ENCODE measurements around the gene GNL1.
"Not testable (repeated sequence)": the region's sequence is repeated elsewhere in the genome, so short reads cannot be mapped to it uniquely, and the experiment has no call there.

GNL1 gene

GRCh38 chr6:30533460-30534294 lies 22.6 kb downstream of the GNL1 start:
- no peak for DNase-seq (ENCODE audit: low read depth in 2 of 2)

- DNase-seq (ENCODE audit: low read depth in 2 of 2): no peak
These were observed 26.3 kb downstream of the GNL1 start for GRCh38 chr6:30530014-30530413.

GRCh38 chr6:30529349-30529875 lies 26.9 kb downstream of the GNL1 start:
- DNase-seq (ENCODE audit: low read depth in 2 of 2): not testable (repeated sequence)

GRCh38 chr6:30526444-30526843 lies 29.8 kb downstream of the GNL1 start:
- not testable (repeated sequence) for DNase-seq (ENCODE audit: low read depth in 2 of 2)

GRCh38 chr6:30521952-30522351 lies 34.3 kb downstream of the GNL1 start:
- DNase-seq (ENCODE audit: low read depth in 2 of 2): not testable (repeated sequence)

GRCh38 chr6:30521082-30521481 lies 35.2 kb downstream of the GNL1 start:
- not testable (repeated sequence) for DNase-seq (ENCODE audit: low read depth in 2 of 2)

- no peak for DNase-seq (ENCODE audit: low read depth in 2 of 2)
These were observed 35.8 kb downstream of the GNL1 start for GRCh38 chr6:30520522-30520921.

- DNase-seq (ENCODE audit: low read depth in 2 of 2): not testable (repeated sequence)
These were observed 37.7 kb downstream of the GNL1 start for GRCh38 chr6:30518505-30519145.

GRCh38 chr6:30517767-30518504 lies 38.4 kb downstream of the GNL1 start:
- not testable (repeated sequence) for DNase-seq (ENCODE audit: low read depth in 2 of 2)

GRCh38 chr6:30516754-30517076 lies 39.6 kb downstream of the GNL1 start:
- not testable (repeated sequence) for DNase-seq (ENCODE audit: low read depth in 2 of 2)

- peak; percentile 76 to 79 for DNase-seq (ENCODE audit: low read depth in 2 of 2)
These were observed 40.1 kb downstream of the GNL1 start for GRCh38 chr6:30515944-30516753.

GRCh38 chr6:30515106-30515505 lies 41.2 kb downstream of the GNL1 start:
- no peak for DNase-seq (ENCODE audit: low read depth in 2 of 2)

- no peak for DNase-seq (ENCODE audit: low read depth in 2 of 2)
These were observed 42.8 kb downstream of the GNL1 start for GRCh38 chr6:30513451-30513850.

- DNase-seq (ENCODE audit: low read depth in 2 of 2): no peak
These were observed 45.1 kb downstream of the GNL1 start for GRCh38 chr6:30511169-30511546.

- DNase-seq (ENCODE audit: low read depth in 2 of 2): no peak
These were observed 45.7 kb downstream of the GNL1 start for GRCh38 chr6:30510419-30511168.

- DNase-seq (ENCODE audit: low read depth in 2 of 2): no peak
These were observed 47.2 kb downstream of the GNL1 start for GRCh38 chr6:30508890-30509736.

GRCh38 chr6:30507849-30508827 lies 48.2 kb downstream of the GNL1 start:
- no peak for DNase-seq (ENCODE audit: low read depth in 2 of 2)

Data from stimulated activated CD8-positive, alpha-beta memory T cell treated with anti-CD3 and anti-CD28 coated beads, Interleukin-2, amount 100 ng/mL, for 1 hour (primary cell).